Measurements from ENCODE around the gene HMGCS1.

- TF ChIP-seq, protein P1, sequence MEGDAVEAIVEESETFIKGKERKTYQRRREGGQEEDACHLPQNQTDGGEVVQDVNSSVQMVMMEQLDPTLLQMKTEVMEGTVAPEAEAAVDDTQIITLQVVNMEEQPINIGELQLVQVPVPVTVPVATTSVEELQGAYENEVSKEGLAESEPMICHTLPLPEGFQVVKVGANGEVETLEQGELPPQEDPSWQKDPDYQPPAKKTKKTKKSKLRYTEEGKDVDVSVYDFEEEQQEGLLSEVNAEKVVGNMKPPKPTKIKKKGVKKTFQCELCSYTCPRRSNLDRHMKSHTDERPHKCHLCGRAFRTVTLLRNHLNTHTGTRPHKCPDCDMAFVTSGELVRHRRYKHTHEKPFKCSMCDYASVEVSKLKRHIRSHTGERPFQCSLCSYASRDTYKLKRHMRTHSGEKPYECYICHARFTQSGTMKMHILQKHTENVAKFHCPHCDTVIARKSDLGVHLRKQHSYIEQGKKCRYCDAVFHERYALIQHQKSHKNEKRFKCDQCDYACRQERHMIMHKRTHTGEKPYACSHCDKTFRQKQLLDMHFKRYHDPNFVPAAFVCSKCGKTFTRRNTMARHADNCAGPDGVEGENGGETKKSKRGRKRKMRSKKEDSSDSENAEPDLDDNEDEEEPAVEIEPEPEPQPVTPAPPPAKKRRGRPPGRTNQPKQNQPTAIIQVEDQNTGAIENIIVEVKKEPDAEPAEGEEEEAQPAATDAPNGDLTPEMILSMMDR (IDR thresholded peaks at IDR 0.05; ENCODE audit: low read depth, low read length) = no peak
- TF ChIP-seq EZH2phosphoT487 (IDR thresholded peaks at IDR 0.05; ENCODE audit: low read depth) = no peak
These were observed 18.0 kb downstream of the HMGCS1 start for GRCh38 chr5:43295202-43295601.
